ENCODE data around the gene CDH23.

Gene CDH23

DNA sequence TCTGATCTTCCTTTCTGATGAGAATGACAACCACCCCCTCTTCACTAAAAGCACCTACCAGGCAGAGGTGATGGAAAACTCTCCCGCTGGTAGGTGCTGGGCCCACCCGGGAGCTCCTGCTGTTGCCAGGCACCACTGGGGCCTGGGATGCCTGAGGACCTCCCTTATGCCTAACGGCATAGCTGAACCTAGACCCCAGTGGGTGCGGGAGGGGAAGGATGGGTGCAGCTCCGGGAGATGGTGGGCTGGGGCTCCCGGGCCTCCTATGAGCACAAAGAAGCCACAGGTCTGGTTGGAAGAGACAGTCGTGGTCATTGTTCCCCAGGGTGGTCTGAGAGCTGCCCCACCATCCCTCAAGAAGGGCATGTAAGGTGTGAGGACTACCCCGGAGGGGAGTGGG lies 392.2 kb downstream of the CDH23 start:
- DNase-seq: no peak

DNA sequence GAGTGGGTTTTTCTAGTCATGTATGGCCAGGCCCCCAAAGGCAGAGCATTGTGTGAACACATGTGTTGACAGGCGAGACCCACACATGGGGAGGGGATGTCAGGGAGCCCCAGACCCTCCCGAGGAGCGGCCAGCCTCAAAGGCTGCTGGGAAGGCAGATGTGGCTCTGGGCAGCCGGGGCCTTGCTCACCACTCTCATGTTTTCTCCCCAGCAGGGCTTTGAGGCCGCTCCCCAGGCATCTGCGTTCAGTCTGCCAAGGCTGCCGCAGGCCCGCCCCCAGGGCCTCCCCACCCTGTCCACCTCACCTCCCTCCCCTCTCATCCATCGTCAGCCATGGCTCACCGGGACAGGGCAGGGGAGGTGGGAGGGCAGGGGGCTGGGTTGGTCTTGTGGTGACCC lies 393.2 kb downstream of the CDH23 start:
- DNase-seq: no peak

DNA sequence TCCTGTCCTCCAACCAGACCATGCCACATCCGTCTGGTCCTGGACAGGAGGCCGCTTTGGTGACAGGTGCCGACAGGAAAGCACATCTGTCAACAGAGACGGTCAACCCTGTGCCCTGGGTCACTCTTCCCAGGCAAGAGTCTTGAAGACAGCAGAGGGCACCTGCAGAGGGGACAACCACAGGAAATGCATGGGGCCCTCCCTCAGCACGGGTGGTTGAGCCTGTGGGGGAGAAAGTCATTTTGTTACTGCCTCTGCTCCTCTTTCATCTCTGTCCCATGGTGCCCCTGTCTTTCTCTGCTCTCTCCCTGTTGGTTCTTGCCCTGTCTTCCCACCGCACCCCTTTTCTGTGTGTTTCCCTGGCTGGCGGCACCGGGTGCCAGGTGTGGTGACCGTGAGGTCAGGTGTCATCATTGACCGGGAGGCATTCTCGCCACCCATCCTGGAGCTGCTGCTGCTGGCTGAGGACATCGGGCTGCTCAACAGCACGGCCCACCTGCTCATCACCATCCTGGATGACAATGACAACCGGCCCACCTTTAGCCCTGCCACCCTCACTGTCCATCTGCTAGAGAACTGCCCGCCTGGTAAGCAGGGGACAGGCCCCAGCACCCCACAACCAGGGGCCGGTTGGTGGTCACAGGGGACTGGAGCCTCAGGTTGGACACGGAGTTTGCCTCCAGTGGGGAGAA lies 394.2 kb downstream of the CDH23 start:
- no peak for DNase-seq

DNA sequence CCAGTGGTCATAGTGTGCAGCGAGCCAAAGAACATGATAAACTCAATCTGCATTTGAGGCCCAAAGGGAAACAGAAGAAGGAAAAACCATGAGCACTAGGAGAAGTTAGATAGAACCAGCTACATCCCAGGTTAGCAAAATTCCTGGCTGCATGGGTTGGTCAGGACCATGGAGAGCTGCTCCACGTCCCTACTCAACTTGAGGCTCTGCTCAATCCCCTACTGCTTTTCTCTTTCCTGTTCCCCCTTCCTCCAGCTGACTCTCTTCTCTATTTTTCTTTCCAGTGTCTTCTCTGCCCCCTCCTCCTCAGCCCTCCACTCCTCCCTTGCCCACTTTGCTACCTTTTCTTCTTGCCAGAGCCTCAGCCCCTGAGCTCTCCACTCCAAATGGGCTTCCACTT lies 398.5 kb downstream of the CDH23 start:
- no peak for DNase-seq

DNA sequence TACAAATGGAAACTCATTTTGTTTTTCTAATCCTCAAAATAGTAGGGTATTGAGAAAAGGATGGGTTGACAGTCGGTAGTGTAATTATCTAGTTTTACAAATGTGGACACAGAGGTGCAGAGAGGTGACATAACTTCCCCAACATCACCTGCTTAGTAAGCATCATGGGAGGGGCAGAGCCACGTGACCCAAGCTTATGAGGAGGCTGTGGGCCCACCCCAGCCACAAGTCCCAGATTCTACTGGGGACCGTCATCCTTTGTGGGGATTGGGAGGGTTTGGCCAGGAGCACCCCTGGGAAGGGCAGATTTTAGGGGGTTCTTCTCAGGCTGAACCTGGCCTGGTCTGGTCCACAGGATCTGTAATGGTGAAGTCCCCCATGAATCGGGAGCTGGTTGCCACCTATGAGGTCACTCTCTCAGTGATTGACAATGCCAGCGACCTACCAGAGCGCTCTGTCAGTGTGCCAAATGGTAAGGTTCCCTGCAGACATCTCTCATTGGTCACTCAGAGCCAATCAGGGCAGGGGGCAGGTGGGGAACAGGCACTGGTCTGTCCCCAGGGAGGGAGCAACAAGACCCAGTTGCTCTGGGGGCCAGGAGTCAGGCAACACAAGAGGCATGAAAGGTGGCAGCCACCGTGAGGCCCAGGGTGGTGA lies 400.2 kb downstream of the CDH23 start:
- DNase-seq: no peak

DNA sequence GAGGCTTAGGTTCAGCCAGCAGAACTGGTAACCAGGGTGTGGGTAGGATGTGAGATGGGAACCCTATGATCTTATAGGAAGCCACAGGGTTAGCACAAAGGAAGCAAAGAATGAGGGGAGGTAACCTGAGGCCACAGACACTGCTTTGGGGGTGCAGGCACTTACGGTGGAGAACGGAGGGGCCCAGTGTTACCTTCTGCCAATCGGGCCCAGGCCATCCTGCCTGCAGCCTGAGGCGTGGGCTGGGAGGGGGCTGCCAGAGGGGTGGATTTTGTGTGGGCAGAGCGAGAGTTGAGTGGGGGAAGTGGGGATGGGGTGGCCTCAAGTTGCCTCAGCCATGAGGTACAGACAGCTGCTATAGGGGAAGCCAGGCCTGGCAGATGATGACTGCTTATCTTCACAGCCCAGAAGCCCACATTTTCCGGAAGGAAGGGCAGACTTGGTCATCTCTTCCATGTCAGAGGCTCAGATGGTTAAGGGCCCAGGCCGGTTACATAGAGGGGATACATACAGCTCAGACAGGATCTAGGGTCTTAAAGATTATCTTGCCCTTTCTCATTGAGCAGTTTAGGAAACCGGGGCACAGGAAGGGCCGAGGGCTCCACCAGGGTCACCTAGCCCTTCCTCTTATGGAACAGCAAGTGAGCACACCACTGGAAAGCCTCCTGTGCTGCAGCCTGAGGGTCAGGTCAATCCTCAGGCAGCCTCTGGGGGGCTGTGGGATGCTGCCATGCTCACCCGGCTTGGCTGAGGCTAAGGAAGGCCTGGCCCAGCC lies 401.0 kb downstream of the CDH23 start:
- DNase-seq: no peak

DNA sequence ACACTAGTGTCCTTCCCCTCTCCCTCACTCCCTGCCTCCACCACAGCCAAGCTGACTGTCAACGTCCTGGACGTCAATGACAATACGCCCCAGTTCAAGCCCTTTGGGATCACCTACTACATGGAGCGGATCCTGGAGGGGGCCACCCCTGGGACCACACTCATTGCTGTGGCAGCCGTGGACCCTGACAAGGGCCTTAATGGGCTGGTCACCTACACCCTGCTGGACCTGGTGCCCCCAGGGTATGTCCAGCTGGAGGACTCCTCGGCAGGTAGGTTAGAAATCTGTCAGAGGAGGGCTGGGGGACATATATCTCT lies 401.5 kb downstream of the CDH23 start:
- DNase-seq: no peak

DNA sequence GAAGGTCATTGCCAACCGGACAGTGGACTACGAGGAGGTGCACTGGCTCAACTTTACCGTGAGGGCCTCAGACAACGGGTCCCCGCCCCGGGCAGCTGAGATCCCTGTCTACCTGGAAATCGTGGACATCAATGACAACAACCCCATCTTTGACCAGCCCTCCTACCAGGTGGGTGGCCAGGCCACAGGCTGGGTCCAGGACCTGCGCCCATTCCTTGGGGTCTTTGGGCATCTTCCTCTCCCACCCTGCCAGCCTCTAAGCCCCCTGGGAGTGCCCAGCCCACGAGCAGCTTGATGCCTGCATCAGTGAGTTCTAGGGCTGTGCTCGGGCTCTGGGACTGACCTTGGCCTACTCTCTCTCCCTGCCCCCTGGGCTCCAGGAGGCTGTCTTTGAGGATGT lies 402.4 kb downstream of the CDH23 start:
- no peak for DNase-seq

DNA sequence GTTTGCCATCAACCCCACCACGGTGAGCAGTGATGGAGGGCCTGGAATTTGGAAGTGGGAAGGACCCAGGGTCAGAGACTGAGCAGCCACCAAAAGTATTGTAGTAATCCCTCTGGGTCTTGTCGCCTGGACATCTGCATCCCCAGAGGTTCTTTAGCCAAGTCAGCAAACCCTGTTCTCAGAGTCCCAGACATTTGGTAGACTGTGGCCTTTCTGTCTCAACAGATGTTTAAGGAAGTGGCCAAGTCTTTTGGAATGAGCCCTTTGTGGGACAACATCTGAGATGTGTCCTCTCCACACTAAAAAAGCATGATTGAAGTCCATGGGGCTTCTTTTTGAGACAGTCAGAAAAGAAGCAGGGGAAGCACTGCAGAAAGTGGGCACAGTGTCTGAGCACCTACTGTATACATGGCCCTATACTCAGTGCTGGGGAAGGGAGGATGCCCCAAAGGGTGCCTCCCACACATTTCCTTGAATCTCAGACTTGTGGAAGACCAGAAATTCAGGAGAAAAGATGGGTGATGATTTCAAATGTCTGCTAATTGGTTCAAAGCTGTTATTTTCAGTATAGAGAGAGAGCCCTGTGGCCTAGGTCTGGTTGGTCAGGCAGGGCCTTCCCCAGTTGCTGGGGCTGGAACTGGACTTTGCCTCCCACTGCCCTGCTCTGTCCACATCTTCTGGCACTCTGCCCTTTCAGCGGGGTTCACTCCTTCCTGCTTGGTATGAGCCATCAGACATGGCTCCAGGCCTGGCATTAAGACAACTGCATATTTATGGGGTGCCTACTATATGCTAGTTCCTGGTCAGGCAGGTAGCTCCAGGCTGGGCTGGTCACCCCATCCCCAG lies 403.1 kb downstream of the CDH23 start:
- DNase-seq: no peak

DNA sequence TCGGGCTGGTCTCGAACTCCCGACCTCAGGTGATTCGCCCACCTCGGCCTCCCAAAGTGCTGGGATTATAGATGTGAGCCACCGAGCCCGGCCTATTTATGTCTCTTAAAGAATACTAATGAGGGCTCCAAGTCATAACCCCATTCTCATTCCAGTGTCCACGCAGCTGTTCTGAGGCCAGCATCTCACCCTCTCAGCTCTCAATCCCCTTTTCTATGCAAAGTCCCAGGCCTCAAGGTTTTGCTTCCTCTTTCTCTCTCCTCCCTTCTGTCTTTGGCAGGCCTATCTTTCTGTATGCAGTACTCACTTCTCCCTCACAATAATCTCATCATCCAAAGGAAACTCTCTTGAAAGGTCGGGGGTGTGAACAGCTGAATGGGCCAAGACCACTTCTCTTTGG lies 404.6 kb downstream of the CDH23 start:
- DNase-seq: no peak

DNA sequence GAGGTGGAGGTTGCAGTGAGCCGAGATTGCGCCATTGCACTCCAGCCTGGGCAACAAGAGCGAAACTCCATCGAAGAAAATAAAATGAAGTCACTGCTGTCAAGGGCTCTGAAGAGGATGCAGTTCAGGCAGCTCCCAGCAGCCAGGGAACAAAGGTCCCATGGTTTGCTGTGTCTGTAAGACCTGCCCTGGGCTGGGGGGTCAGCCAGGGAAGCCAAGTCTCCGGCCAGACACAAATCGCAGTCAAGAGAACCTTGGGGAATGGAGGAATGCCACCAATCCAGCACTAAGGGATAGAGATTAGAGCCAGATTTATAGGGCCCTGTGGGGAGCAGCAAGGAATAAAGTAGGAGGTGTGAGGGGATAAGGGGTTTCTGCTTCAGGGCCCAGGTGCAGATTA lies 405.5 kb downstream of the CDH23 start:
- DNase-seq: no peak

DNA sequence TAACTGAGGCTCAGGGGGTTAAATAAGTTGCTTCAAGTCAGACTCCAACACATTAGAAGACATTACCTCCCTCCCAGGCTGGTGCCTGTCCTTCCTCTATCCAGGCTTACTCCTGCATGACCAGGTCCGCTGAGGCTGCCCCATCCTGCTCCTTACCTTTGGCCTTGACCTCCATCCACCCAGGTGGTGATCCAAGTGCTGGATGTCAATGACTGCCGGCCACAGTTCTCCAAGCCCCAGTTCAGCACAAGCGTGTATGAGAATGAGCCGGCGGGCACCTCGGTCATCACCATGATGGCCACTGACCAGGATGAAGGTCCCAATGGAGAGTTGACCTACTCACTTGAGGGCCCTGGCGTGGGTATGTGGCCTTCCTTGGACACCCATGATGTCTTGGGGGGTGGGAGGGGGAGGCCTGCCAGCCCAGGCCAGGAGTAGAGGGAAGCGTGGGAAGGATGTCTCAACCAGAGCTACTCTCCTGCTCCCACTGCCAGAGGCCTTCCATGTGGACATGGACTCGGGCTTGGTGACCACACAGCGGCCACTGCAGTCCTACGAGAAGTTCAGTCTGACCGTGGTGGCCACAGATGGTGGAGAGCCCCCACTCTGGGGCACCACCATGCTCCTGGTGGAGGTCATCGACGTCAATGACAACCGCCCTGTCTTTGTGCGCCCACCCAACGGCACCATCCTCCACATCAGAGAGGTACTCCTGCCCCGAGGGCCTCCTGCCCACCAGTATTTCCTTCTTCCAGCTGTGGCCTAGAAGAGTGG lies 406.2 kb downstream of the CDH23 start:
- no peak for DNase-seq

DNA sequence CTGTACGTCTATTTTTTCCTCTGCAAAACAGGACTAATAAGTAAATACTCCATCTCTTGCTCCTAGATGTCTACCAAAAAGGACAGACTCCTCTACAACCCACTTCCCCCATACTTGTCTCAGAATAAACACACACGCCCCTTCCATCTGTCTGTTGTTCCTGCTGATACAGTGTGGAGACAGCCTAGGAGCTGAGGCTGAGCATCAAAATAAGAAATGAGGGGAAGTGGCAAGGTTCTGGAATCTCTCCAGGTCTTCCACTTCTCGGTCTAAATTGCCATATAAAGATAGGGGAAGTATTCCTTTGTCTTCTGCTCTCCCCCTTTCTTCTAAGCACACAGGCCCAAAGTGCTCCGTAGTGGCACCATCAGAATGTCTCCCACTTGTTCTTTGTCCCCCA lies 407.4 kb downstream of the CDH23 start:
- no peak for DNase-seq

DNA sequence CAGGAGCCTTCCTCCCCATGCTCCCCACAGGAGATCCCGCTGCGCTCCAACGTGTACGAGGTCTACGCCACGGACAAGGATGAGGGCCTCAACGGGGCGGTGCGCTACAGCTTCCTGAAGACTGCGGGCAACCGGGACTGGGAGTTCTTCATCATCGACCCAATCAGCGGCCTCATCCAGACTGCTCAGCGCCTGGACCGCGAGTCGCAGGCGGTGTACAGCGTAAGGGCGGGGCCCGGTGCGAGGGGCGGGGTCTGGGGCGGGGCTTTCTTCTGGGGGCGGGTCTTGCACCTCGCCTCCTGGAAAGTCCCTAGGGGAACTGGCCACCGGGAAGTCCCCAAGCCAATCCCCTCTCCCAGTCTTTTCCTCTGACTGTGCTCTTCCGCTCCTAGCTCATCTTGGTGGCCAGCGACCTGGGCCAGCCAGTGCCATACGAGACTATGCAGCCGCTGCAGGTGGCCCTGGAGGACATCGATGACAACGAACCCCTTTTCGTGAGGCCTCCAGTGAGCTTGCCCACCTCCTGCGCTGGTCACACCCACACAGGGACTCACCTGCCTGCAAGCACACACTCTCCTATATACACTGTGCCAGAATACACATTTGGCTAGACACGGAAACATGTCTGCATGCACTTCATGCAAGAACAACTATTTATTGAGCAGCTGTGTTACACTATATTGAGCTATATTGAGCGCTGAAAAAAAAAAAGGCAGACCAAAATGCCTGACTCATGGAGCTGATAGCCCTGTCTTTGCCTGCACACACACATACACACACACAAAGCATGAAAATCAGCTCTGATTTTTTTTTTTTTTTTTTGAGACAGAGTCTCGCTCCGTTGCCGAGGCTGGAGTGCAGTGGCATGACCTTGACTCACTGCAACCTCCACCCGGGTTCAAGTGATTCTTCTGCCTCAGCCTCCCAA lies 409.3 kb downstream of the CDH23 start:
- no peak for DNase-seq

DNA sequence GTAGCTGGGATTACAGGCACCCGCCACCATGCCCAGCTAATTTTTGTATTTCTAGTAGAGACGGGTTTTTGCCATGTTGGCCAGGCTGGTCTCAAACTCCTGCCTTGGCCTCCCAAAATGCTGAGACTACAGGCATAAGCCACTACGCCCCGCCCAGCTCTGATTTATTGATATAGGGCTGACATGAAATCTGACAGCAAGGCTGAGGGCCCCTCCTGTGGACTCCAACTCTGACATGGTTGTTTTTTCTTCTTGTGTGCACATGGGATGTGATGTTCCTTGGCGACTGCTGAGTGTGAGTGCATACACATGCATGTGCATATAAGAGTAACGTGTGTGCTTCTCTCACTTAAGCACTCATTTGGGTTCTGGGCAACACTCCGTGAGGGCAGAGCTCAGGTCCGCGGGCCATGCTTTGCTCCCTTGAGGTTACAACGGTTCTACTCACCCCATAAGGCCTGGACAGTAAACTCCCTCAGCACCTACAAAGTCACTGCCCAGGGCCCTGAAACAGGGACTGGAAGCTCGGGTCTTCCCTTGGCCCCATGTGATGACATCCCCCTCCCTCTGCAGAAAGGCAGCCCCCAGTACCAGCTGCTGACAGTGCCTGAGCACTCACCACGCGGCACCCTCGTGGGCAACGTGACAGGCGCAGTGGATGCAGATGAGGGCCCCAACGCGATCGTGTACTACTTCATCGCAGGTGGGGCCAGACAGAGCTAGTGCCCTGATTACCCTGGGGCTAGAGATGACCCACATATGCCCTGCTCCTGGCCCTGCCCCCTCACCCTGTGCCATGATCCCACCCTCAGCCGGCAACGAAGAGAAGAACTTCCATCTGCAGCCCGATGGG lies 410.2 kb downstream of the CDH23 start:
- no peak for DNase-seq

DNA sequence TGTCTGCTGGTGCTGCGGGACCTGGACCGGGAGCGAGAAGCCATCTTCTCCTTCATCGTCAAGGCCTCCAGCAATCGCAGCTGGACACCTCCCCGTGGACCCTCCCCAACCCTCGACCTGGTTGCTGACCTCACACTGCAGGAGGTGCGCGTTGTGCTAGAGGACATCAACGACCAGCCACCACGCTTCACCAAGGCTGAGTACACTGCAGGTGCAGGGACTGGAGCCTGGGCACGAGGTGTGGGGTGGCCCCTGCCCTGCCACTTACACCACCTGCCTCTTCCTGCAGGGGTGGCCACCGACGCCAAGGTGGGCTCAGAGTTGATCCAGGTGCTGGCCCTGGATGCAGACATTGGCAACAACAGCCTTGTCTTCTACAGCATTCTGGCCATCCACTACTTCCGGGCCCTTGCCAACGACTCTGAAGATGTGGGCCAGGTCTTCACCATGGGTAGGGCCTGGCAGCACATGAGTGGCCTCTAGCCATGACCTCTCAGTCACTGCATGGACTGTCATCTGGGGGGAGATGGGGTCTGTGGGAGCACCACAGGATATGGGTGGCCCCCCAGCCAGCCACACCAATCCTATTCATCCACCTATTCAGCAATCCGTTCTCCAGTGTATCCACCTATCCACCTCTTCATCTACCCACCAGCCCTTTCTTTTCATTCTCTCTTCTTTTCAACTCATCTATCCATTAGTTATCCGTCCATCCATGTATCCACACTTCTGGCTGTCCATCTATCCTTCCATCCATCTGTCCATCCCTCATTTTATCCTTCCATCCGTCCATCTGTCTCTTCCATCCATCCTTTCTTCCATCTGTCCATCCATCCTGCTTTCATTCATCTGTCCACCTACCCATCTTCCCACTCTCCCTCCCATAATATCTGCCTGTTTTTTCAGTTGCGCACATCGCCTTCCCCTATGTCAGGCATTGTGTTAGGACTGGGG lies 411.1 kb downstream of the CDH23 start:
- DNase-seq: no peak

DNA sequence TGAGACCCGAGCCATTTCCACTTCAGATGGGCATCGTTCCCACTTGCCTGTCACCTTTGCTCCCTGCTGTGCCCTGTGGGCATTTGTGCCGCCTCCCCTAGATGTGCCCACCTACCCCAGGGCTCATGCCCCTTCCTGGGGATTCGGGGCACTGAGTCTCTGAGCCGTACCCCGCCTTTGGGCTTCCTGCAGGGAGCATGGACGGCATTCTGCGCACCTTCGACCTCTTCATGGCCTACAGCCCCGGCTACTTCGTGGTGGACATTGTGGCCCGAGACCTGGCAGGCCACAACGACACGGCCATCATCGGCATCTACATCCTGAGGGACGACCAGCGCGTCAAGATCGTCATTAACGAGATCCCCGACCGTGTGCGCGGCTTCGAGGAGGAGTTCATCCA lies 412.9 kb downstream of the CDH23 start:
- no peak for DNase-seq

DNA sequence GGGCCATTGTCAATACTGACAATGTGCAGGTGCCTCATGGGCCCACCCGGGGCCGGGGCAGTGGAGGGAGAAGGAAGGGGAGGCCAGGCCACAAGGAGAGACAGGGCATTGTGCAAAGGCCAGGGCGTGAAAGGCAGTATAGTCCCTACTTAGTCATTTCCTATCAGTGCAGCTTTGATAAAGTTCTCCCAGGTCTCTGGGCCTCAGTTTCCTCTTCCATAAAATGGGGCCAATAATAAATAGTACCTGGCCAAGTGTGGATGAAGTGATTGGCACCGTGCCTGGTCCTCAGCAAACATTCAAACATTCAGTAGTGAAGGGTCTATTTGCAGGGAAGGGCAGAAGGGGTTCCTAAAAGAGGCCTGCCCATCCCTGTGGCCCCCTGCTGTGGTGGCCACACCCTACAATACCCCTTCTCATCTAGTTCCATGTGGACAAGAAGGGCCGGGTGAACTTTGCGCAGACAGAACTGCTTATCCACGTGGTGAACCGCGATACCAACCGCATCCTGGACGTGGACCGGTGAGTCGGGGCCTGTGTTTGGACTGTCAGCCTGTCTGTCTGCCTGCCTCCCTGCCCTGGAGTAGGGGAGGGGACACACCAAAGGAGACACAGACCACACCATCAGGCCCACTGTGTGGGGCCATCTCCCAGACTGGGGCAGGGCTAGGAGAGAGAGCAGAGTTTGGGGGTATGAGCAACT lies 413.5 kb downstream of the CDH23 start:
- DNase-seq: no peak

DNA sequence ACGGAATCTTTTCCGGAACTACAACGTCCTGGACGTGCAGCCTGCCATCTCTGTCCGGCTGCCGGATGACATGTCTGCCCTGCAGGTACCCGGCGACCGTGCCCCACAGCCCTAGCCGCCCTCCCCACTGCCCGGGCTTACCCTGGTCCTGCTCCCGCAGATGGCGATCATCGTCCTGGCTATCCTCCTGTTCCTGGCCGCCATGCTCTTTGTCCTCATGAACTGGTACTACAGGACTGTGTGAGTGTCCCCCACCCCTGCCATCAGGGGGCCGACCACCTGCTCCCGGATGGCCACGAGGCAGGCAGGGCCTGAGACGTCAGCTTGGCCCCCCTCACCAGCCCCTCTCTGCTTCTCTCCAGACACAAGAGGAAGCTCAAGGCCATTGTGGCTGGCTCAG lies 414.6 kb downstream of the CDH23 start:
- no peak for DNase-seq

Measured in NCI-H2081 (cell line).